Measurements from ENCODE around the gene LDHAL6A.
A peak's percentile ranks its signal among the peaks of the same experiment; 100 is the strongest.

Gene LDHAL6A

GRCh38 chr11:18466402-18466801 is 10.7 kb downstream of the LDHAL6A start:
- H3K9me3 Mint-ChIP-seq: no peaks in the 10 kb centered on the region
- no peaks in the 10 kb centered on the region for H3K36me3 Mint-ChIP-seq (ENCODE audit: low read depth)
- no peaks in the 10 kb centered on the region for H3K27me3 Mint-ChIP-seq
- DNase-seq: no peak
- no peak overlapping the region for H3K4me3 Mint-ChIP-seq
- H3K27ac Mint-ChIP-seq: no peak overlapping the region
- H3K4me1 Mint-ChIP-seq (ENCODE audit: low read depth): peaks cover 9% of the 10 kb centered on the region

DNA sequence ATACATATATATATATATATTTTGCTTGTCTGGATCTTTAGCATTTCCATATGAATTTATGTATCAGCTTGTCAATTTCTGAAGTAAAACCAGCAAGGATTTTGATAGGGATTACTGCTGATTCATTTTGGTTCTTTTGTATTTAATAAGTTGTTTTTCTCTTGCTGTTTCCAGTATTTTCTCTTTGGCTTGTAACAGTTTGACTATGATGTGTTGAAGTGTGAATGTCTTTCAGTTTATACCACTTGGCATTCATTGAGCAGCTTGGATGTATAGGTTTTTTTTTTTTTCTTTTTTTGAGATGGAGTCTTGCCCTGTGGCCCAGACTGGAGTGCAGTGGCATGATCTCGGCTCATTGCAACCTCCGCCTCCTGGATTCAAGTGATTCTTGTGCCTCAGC is 12.4 kb downstream of the LDHAL6A start:
- no peak for DNase-seq
- Mint-ChIP-seq H3K27me3 (no peaks in the 10 kb centered on the region), H3K4me1 (ENCODE audit: low read depth) (peaks cover 14% of the 10 kb centered on the region), H3K36me3 (ENCODE audit: low read depth) (peaks cover 2% of the 10 kb centered on the region), H3K27ac (peak overlapping the region; percentile 40), H3K4me3 (no peak overlapping the region), H3K9me3 (no peaks in the 10 kb centered on the region)

DNA sequence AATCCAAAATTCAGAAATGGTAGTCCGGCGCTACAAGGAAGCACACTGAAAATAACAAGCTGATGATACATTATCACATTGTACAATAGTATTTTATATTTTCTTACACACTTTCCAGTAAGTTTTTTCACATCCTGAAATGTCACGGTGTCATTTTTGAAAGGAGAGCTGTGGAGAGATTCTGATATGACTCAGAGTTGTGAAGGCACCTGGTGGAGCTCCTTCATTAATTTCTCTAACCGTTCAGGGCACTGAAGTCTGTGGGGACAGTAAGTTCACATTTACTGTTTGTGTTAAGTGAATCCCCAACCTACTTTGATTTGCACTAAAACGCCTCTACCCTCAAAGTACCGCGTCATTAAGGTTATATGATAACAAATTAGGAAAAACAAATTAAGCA is 13.3 kb downstream of the LDHAL6A start:
- Mint-ChIP-seq H3K36me3 (ENCODE audit: low read depth) (peaks cover 2% of the 10 kb centered on the region), H3K9me3 (no peaks in the 10 kb centered on the region)

GRCh38 chr11:18471995-18472394 is 16.3 kb downstream of the LDHAL6A start:
- Mint-ChIP-seq H3K27me3 (no peaks in the 10 kb centered on the region), H3K36me3 (ENCODE audit: low read depth) (peaks cover 24% of the 10 kb centered on the region), H3K4me1 (ENCODE audit: low read depth) (peaks cover 14% of the 10 kb centered on the region), H3K9me3 (no peaks in the 10 kb centered on the region), H3K27ac (peak overlapping the region; percentile 16), H3K4me3 (no peak overlapping the region)
- no peak for DNase-seq

More for the DNA sequence above, 13.3 kb downstream of the LDHAL6A start:
- DNase-seq: no peak
- Mint-ChIP-seq H3K4me1 (ENCODE audit: low read depth) (peaks cover 14% of the 10 kb centered on the region), H3K4me3 (no peak overlapping the region), H3K27me3 (no peaks in the 10 kb centered on the region), H3K27ac (no peak overlapping the region)

DNA sequence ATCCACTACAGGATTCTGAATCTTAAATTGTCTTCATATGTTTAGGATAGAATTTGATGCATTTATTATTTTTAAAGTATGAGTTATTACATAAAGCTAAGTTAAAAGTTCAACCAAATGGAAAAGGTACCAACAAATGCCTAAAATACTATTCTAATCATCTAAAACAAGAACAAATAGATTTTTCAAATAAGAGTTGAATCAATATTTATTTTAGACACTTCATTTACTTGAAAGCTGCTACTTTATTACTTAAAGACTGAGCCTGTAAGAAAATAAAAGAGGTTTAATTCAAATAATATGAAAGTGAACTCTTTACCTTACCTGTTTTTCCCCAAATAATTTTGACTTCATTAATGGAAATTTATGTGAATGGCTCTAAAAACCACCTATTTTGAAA is 16.9 kb downstream of the LDHAL6A start:
- H3K4me3 Mint-ChIP-seq: no peak overlapping the region
- no peaks in the 10 kb centered on the region for H3K9me3 Mint-ChIP-seq
- H3K4me1 Mint-ChIP-seq (ENCODE audit: low read depth): peaks cover 14% of the 10 kb centered on the region
- H3K36me3 Mint-ChIP-seq (ENCODE audit: low read depth): peaks cover 29% of the 10 kb centered on the region
- DNase-seq: no peak
- H3K27ac Mint-ChIP-seq: no peak overlapping the region
- no peaks in the 10 kb centered on the region for H3K27me3 Mint-ChIP-seq

GRCh38 chr11:18479063-18479462 is 23.4 kb downstream of the LDHAL6A start:
- Mint-ChIP-seq H3K36me3 (ENCODE audit: low read depth) (peaks cover 92% of the 10 kb centered on the region), H3K27ac (no peak overlapping the region), H3K27me3 (no peaks in the 10 kb centered on the region), H3K4me3 (no peak overlapping the region), H3K9me3 (no peaks in the 10 kb centered on the region), H3K4me1 (ENCODE audit: low read depth) (no peaks in the 10 kb centered on the region)
- DNase-seq: no peak

GRCh38 chr11:18485913-18486528 is 30.4 kb downstream of the LDHAL6A start:
- Mint-ChIP-seq H3K27me3 (no peaks in the 10 kb centered on the region), H3K9me3 (no peaks in the 10 kb centered on the region), H3K27ac (peak overlapping the region; percentile 64), H3K4me1 (ENCODE audit: low read depth) (peaks cover 13% of the 10 kb centered on the region), H3K4me3 (no peak overlapping the region), H3K36me3 (ENCODE audit: low read depth) (peaks cover 86% of the 10 kb centered on the region)
- DNase-seq: no peak

GRCh38 chr11:18490319-18490718 is 34.7 kb downstream of the LDHAL6A start:
- H3K4me1 Mint-ChIP-seq (ENCODE audit: low read depth): peaks cover 14% of the 10 kb centered on the region
- no peak overlapping the region for H3K4me3 Mint-ChIP-seq
- peaks cover 80% of the 10 kb centered on the region for H3K36me3 Mint-ChIP-seq (ENCODE audit: low read depth)
- peak overlapping the region; percentile 58 for H3K27ac Mint-ChIP-seq
- H3K27me3 Mint-ChIP-seq: no peaks in the 10 kb centered on the region
- no peaks in the 10 kb centered on the region for H3K9me3 Mint-ChIP-seq
- DNase-seq: no peak

DNA sequence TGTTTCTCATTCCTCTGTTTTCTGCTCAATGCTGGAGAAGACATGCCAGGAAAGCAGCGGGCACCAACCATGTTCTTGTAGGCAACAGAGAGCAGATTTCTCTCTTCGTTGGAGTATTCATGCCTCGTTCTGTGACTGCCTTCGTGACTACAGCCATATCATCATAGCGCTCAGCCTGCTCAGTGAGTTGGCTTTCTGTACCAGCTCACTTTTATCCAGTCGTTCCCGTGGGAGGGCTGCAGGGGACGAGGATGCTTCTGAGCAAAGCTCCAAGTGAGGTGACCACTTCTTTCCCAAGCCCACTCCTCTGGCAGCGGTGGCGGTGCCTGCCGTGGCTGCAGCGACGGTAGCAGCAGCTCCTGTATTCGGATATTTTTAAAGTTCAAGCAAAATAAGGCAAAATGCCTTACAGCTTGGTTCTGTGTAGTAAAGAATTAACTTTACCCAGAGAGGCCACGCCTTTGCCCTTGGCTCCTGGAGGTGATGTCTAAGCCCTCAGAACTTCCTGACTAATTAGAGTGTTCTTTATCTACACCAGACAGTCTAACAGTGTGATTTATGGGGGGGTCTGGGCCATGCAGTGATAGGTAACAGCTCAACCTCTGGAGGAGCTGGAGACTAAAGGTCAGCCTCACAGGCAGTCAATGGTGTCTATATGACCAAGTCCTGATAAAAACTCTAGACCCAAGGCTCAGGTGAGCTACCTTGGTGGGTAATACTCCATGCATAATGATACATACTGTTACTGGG is 35.3 kb downstream of the LDHAL6A start:
- H3K27me3 Mint-ChIP-seq: no peaks in the 10 kb centered on the region
- H3K27ac Mint-ChIP-seq: no peak overlapping the region
- no peak for DNase-seq
- peaks cover 84% of the 10 kb centered on the region for H3K36me3 Mint-ChIP-seq (ENCODE audit: low read depth)
- no peaks in the 10 kb centered on the region for H3K9me3 Mint-ChIP-seq
- H3K4me3 Mint-ChIP-seq: no peak overlapping the region
- peaks cover 12% of the 10 kb centered on the region for H3K4me1 Mint-ChIP-seq (ENCODE audit: low read depth)

DNA sequence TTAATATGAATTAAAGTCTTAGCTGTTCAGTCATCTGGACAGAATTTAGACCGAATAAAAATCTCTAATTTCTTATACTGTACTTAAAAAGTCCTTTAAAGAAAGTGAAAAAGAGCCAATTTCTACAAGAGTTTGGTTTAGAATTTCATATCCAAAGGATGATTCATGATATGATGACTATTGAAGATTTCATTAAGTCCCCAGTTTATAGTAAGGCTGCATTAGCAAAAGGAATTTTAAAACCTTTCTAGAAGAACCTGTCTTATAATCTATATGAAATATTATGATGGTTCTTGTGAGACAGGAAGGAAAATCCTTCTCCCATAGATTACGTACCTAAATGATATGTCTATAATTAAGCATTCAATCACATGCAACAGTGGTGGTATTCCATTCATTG is 36.3 kb downstream of the LDHAL6A start:
- H3K4me3 Mint-ChIP-seq: no peak overlapping the region
- H3K27me3 Mint-ChIP-seq: no peaks in the 10 kb centered on the region
- no peaks in the 10 kb centered on the region for H3K9me3 Mint-ChIP-seq
- DNase-seq: no peak
- H3K36me3 Mint-ChIP-seq (ENCODE audit: low read depth): peaks cover 86% of the 10 kb centered on the region
- no peak overlapping the region for H3K27ac Mint-ChIP-seq
- H3K4me1 Mint-ChIP-seq (ENCODE audit: low read depth): peaks cover 7% of the 10 kb centered on the region

DNA sequence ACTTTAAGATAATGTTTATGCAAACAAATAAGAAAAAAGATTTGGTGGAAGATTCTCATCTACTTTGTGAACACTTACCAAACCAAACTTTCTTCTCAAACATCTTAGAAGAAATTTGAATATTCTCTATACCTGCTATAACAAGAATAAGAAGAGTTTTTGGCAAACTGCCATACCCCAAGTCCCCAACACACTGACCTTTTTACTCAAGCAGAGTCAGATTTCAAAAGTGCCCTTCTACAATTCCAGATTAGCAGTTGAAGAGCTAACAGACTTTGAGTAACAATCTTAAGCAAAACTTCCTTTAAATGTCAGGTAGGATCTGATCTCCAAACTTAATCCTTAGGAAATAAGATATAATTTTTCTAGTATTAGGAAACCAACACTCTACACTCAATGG is 37.2 kb downstream of the LDHAL6A start:
- Mint-ChIP-seq H3K4me3 (no peak overlapping the region), H3K9me3 (no peaks in the 10 kb centered on the region), H3K36me3 (ENCODE audit: low read depth) (peaks cover 88% of the 10 kb centered on the region), H3K27me3 (no peaks in the 10 kb centered on the region), H3K27ac (no peak overlapping the region), H3K4me1 (ENCODE audit: low read depth) (peaks cover 7% of the 10 kb centered on the region)
- DNase-seq: no peak

GRCh38 chr11:18493310-18493709 is 37.7 kb downstream of the LDHAL6A start:
- peaks cover 7% of the 10 kb centered on the region for H3K4me1 Mint-ChIP-seq (ENCODE audit: low read depth)
- peaks cover 88% of the 10 kb centered on the region for H3K36me3 Mint-ChIP-seq (ENCODE audit: low read depth)
- no peak for DNase-seq
- no peaks in the 10 kb centered on the region for H3K9me3 Mint-ChIP-seq
- no peaks in the 10 kb centered on the region for H3K27me3 Mint-ChIP-seq
- no peak overlapping the region for H3K4me3 Mint-ChIP-seq
- H3K27ac Mint-ChIP-seq: peak overlapping the region; percentile 1

DNA sequence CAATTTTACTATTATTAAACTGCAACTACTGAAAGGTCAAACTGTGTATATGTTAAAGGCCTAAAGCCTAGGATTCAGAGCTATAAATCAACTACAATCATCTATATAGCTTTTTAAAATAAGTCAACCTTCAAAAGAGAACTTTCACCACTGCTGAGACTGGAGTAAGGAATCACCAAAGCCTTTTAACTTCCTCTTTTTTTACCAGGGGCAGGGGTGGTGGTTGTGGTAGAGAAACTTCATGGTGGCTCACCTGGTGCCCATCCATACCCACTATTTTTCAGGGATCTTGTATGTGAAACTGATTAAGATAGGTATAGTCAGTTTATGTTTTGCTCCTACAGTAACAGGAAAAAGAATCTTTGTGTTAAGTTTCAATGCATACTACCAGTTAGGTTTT is 39.6 kb downstream of the LDHAL6A start:
- Mint-ChIP-seq H3K4me3 (no peak overlapping the region), H3K4me1 (ENCODE audit: low read depth) (peaks cover 3% of the 10 kb centered on the region), H3K27ac (peak overlapping the region; percentile 38), H3K36me3 (ENCODE audit: low read depth) (peaks cover 85% of the 10 kb centered on the region), H3K9me3 (no peaks in the 10 kb centered on the region), H3K27me3 (no peaks in the 10 kb centered on the region)
- DNase-seq: no peak

DNA sequence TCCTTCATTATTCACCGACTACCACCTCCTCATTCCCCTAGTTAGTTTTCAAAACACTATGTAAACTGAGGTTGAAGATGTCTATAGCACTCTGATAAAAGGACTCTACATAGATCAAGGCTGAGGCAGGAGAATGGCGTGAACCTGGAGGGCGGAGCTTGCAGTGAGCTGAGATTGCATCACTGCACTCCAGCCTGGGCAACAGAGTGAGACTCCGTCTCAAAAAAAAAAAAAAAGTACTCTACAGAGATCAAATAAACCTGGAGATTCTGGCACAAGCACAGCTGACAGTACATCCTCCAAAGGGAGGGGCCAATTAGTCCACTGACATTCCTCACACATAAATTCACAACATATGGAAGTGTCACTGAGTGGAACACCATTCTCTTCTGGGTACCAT is 40.0 kb downstream of the LDHAL6A start:
- H3K9me3 Mint-ChIP-seq: no peaks in the 10 kb centered on the region
- peaks cover 85% of the 10 kb centered on the region for H3K36me3 Mint-ChIP-seq (ENCODE audit: low read depth)
- H3K27ac Mint-ChIP-seq: peak overlapping the region; percentile 38
- no peak overlapping the region for H3K4me3 Mint-ChIP-seq
- H3K4me1 Mint-ChIP-seq (ENCODE audit: low read depth): peaks cover 2% of the 10 kb centered on the region
- DNase-seq: no peak
- H3K27me3 Mint-ChIP-seq: no peaks in the 10 kb centered on the region

DNA sequence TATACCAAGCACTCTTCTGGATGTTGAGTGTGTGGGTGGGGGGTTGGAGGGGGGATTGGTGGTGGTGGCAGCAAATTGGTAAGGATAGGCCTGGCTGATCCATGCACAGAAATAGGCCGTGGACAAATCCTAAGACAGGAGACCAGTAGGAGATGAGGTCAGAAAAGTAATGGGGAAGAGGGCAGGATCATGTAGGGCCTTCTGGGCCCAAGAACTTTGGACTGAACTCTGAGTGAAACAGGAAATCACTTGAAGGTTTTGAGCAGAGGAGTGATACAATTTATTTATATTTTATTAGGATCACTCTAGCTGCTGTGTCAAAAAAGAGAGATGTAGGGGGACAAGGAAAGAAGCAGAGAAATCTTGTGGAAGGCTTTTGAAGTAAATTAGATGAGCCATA is 42.4 kb downstream of the LDHAL6A start:
- no peaks in the 10 kb centered on the region for H3K9me3 Mint-ChIP-seq
- no peak overlapping the region for H3K27ac Mint-ChIP-seq

More for the DNA sequence above, 42.4 kb downstream of the LDHAL6A start:
- Mint-ChIP-seq H3K36me3 (ENCODE audit: low read depth) (peaks cover 89% of the 10 kb centered on the region), H3K4me3 (no peak overlapping the region), H3K27me3 (no peaks in the 10 kb centered on the region), H3K4me1 (ENCODE audit: low read depth) (peaks cover 1% of the 10 kb centered on the region)
- no peak for DNase-seq

Data from activated T-cell treated with anti-CD3 and anti-CD28 coated beads, Interleukin-2, amount 50 U/mL, for 24 hours (primary cell).